H9 (cell line): Measurements from ENCODE around the gene P3R3URF. TPM values are rescaled to one million over a fixed set of nuclear protein-coding genes. Genes with fewer than 3 reads are reported as not detected.
A peak's percentile ranks its signal among the peaks of the same experiment; 100 is the strongest.
"Not testable (repeated sequence)": the region's sequence is repeated elsewhere in the genome, so short reads cannot be mapped to it uniquely, and the experiment has no call there.

Experiments used
- DNase-seq: peaks from one replicate; pipeline ENCODE4 v3.0.0-alpha.2; 2017
- H2AFZ ChIP-seq: one replicate; pipeline ENCODE4 v1.6.1; 2013; ENCODE audit warnings: mild to moderate bottlenecking, low read length, control low read depth, moderate library complexity
- H2AK5ac ChIP-seq: 2 replicates; pipeline ENCODE4 v1.6.1; 2013; ENCODE audit warnings: low read length, control low read depth, mixed read lengths; ENCODE audit not compliant: insufficient read length
- H2BK120ac ChIP-seq: one replicate; pipeline ENCODE4 v1.6.1; 2013; ENCODE audit warnings: low read depth, mild to moderate bottlenecking, low read length, control low read depth, inconsistent platforms; ENCODE audit not compliant: poor library complexity, severe bottlenecking
- H2BK12ac ChIP-seq: 2 replicates; pipeline ENCODE4 v1.6.1; 2013; ENCODE audit warnings: low read length, control low read depth, mixed read lengths, low read depth; ENCODE audit not compliant: insufficient read length
- H2BK15ac ChIP-seq: 2 replicates; pipeline ENCODE4 v1.6.1; 2013; ENCODE audit warnings: low read depth, low read length, control low read depth
- H2BK20ac ChIP-seq: one replicate; pipeline ENCODE4 v1.6.1; 2013; ENCODE audit warnings: low read depth, mild to moderate bottlenecking, low read length, control low read depth, inconsistent platforms; ENCODE audit not compliant: poor library complexity, severe bottlenecking
- H2BK5ac ChIP-seq: 2 replicates; pipeline ENCODE4 v1.6.1; 2013; ENCODE audit warnings: low read length, control low read depth, mixed read lengths; ENCODE audit not compliant: insufficient read length
- H3K14ac ChIP-seq: 2 replicates; pipeline ENCODE4 v1.6.1; 2013; ENCODE audit warnings: low read length, control low read depth; ENCODE audit not compliant: insufficient read depth
- H3K18ac ChIP-seq: 2 replicates; pipeline ENCODE4 v1.6.1; 2013; ENCODE audit warnings: low read depth, mild to moderate bottlenecking, mixed read lengths, low read length, control low read depth; ENCODE audit not compliant: insufficient read length
- H3K23ac ChIP-seq: 2 replicates; pipeline ENCODE4 v1.6.1; 2013; ENCODE audit warnings: low read length, control low read depth, mixed read lengths, low read depth; ENCODE audit not compliant: insufficient read length
- H3K23me2 ChIP-seq: 2 replicates; pipeline ENCODE4 v1.6.1; 2013; ENCODE audit warnings: low read depth, mild to moderate bottlenecking, mixed read lengths, low read length, control low read depth; ENCODE audit not compliant: insufficient read length, poor library complexity, severe bottlenecking
- H3K27ac ChIP-seq: 2 replicates; pipeline ENCODE4 v1.5.1; 2013; ENCODE audit warnings: low read length, control low read depth, mixed read lengths, low read depth; ENCODE audit not compliant: insufficient read length
- H3K27me3 ChIP-seq: 2 replicates; pipeline ENCODE4 v1.6.1; 2013; ENCODE audit warnings: low read length, control low read depth, inconsistent platforms; ENCODE audit not compliant: insufficient read depth
- H3K4ac ChIP-seq: 2 replicates; pipeline ENCODE4 v1.6.1; 2013; ENCODE audit warnings: low read depth, mild to moderate bottlenecking, control low read depth, inconsistent platforms, low read length, moderate library complexity
- H3K4me1 ChIP-seq: 2 replicates; pipeline ENCODE4 v1.6.1; 2013; ENCODE audit warnings: low read length, control low read depth, inconsistent platforms; ENCODE audit not compliant: insufficient read depth
- H3K4me2 ChIP-seq: 2 replicates; pipeline ENCODE4 v1.6.1; 2013; ENCODE audit warnings: low read length, control low read depth, mixed read lengths; ENCODE audit not compliant: insufficient read length, insufficient read depth
- H3K56ac ChIP-seq: 2 replicates; pipeline ENCODE4 v1.6.1; 2013; ENCODE audit warnings: low read depth, mild to moderate bottlenecking, mixed read lengths, low read length, control low read depth; ENCODE audit not compliant: insufficient read length
- H3K79me1 ChIP-seq: 2 replicates; pipeline ENCODE4 v1.6.1; 2013; ENCODE audit warnings: low read depth, mild to moderate bottlenecking, moderate library complexity, low read length, control low read depth, inconsistent platforms; ENCODE audit not compliant: insufficient read depth, poor library complexity, severe bottlenecking
- H3K79me2 ChIP-seq: 2 replicates; pipeline ENCODE4 v1.6.1; 2013; ENCODE audit warnings: low read length, control low read depth, inconsistent platforms; ENCODE audit not compliant: insufficient read depth
- H3K9ac ChIP-seq: 2 replicates; pipeline ENCODE4 v1.6.1; 2013; ENCODE audit warnings: low read length, control low read depth, mixed read lengths; ENCODE audit not compliant: insufficient read length; ENCODE audit errors: extremely low read depth
- H3K9me3 ChIP-seq: one replicate; pipeline ENCODE4 v1.6.1; 2013; ENCODE audit warnings: low read depth, low read length, inconsistent platforms; ENCODE audit not compliant: control insufficient read depth
- H3T11ph ChIP-seq: one replicate; pipeline ENCODE4 v1.6.1; 2013; ENCODE audit warnings: mild to moderate bottlenecking, low read length, control low read depth, inconsistent platforms
- H4K20me1 ChIP-seq: one replicate; pipeline ENCODE4 v1.6.1; 2013; ENCODE audit not compliant: control insufficient read depth, insufficient read length, insufficient read depth
- H4K5ac ChIP-seq: 2 replicates; pipeline ENCODE4 v1.6.1; 2013; ENCODE audit warnings: low read depth, mild to moderate bottlenecking, mixed read lengths, low read length, control low read depth; ENCODE audit not compliant: insufficient read length
- H4K8ac ChIP-seq: replicated peaks from 2 replicates; pipeline ENCODE4 v1.6.1; 2013; ENCODE audit warnings: low read length, control low read depth, mixed read lengths, low read depth; ENCODE audit not compliant: insufficient read length
- H4K91ac ChIP-seq: 2 replicates; pipeline ENCODE4 v1.6.1; 2013; ENCODE audit warnings: low read depth, mild to moderate bottlenecking, moderate library complexity, mixed read lengths, low read length, control low read depth; ENCODE audit not compliant: insufficient read length
- H3K27ac Mint-ChIP-seq, 3 experiments: 2 replicates in 2 of 3; 3 replicates in 1 of 3; pipeline ENCODE4 v1.8.0; 2020 to 2021; ENCODE audit warnings: mixed read lengths in 3 of 3, mild to moderate bottlenecking in 1 of 3, moderate library complexity in 1 of 3
- H3K27me3 Mint-ChIP-seq: 2 replicates; pipeline ENCODE4 v1.8.0; 2021; ENCODE audit warnings: low read depth, mild to moderate bottlenecking, moderate library complexity, mixed read lengths
- H3K36me3 Mint-ChIP-seq, 3 experiments: 2 replicates in 2 of 3; 3 replicates in 1 of 3; pipeline ENCODE4 v1.8.0; 2020 to 2021; ENCODE audit warnings: low read depth in 3 of 3, mixed read lengths in 3 of 3; ENCODE audit not compliant: insufficient read depth in 1 of 3
- H3K4me1 Mint-ChIP-seq, 2 experiments: 2 replicates each; pipeline ENCODE4 v1.8.0; 2020; ENCODE audit warnings: mixed read lengths in 2 of 2
- H3K4me3 Mint-ChIP-seq, 2 experiments: 2 replicates in 1 of 2; 3 replicates in 1 of 2; pipeline ENCODE4 v1.8.0; 2020 to 2021; ENCODE audit warnings: mild to moderate bottlenecking in 2 of 2, mixed read lengths in 2 of 2, moderate library complexity in 1 of 2
- H3K9me3 Mint-ChIP-seq, 2 experiments: 2 replicates in 1 of 2; 3 replicates in 1 of 2; pipeline ENCODE4 v1.8.0; 2020; ENCODE audit warnings: mild to moderate bottlenecking in 2 of 2, mixed read lengths in 2 of 2, moderate library complexity in 1 of 2
- WGBS: extraction: QIAGEN DNeasy Blood & Tissue Kit; methylation state at CpG from one replicate; pipeline ENCODE4 v1.1.7; 2013; ENCODE audit warnings: missing lambda C conversion rate, low lambda C conversion rate, mixed read lengths; ENCODE audit not compliant: insufficient read length; ENCODE audit errors: extremely low coverage; 5-methylcytosine and 5-hydroxymethylcytosine counted together
- total RNA-seq: library from RNA; stranded (reverse); gene quantifications from 2 replicates; pipeline ENCODE4 v1.2.1, GENCODE V29; 2021
- TF ChIP-seq, protein P1 (sequence below): fragments of 200-600 bp; sonication (generic); conservative IDR thresholded peaks from 3 replicates; pipeline ENCODE4 v1.8.0; 2021; ENCODE audit warnings: antibody characterized with exemption, mild to moderate bottlenecking

The P3R3URF gene
- total RNA-seq, 1 experiment from 2014 or later, result not detected

DNA sequence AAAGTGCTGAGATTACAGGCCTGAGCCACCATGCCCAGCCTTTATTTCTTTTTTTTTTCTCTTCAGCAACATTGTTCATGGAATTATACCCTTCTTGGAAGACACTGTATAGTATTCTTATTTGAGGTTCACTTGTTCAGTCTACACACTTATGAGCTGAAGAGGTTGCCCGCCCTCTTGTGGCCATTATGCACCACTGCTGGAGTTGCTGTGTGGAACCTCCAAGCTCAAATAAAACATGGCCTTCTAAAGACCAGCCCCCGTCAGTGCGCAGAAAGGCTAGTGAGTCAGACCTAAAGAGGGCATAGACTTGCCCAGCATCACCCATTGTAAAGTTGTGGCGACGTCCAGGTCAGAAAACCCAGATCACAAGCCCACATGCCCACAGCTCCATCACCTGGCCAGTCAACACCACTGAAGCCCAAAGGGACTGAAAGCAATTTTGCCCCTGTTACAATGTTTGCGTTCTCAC is 47.2 kb upstream of the P3R3URF start:
- no peaks in the 10 kb centered on the region for H3K79me1 ChIP-seq
- no peaks in the 10 kb centered on the region for H4K20me1 ChIP-seq
- peak; percentile 77 for DNase-seq
- Mint-ChIP-seq H3K4me3 (no peak overlapping the region; a peak in 1 of 5 replicates), H3K27ac (peak overlapping the region in 2 of 3 experiments; percentile 65 to 67; a peak in 3 of 7 replicates), H3K9me3 (no peaks in the 10 kb centered on the region), H3K27me3 (no peaks in the 10 kb centered on the region), H3K4me1 (peaks cover 31 to 37% of the 10 kb centered on the region in 2 experiments), H3K36me3 (peaks cover 0 to 14% (median 13%) of the 10 kb centered on the region in 3 experiments; a peak in 3 of 7 replicates)
- H4K8ac ChIP-seq, result no peak overlapping the region
- no peak overlapping the region for H2BK12ac ChIP-seq
- no peak overlapping the region for H4K5ac ChIP-seq
- H2BK120ac ChIP-seq, result no peak overlapping the region
- H3K4ac ChIP-seq, result no peak overlapping the region
- TF ChIP-seq, protein P1, sequence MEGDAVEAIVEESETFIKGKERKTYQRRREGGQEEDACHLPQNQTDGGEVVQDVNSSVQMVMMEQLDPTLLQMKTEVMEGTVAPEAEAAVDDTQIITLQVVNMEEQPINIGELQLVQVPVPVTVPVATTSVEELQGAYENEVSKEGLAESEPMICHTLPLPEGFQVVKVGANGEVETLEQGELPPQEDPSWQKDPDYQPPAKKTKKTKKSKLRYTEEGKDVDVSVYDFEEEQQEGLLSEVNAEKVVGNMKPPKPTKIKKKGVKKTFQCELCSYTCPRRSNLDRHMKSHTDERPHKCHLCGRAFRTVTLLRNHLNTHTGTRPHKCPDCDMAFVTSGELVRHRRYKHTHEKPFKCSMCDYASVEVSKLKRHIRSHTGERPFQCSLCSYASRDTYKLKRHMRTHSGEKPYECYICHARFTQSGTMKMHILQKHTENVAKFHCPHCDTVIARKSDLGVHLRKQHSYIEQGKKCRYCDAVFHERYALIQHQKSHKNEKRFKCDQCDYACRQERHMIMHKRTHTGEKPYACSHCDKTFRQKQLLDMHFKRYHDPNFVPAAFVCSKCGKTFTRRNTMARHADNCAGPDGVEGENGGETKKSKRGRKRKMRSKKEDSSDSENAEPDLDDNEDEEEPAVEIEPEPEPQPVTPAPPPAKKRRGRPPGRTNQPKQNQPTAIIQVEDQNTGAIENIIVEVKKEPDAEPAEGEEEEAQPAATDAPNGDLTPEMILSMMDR, result peak; percentile 96
- no peak overlapping the region for H2BK20ac ChIP-seq
- no peak overlapping the region for H3K23ac ChIP-seq
- H3K56ac ChIP-seq, result no peak overlapping the region
- no peaks in the 10 kb centered on the region for H3K27me3 ChIP-seq
- H2AK5ac ChIP-seq, result no peak overlapping the region
- H3K4me2 ChIP-seq, result no peak overlapping the region
- WGBS, result no CpG with 5 or more reads among the region's 6 CpGs
- no peaks in the 10 kb centered on the region for H3K23me2 ChIP-seq
- H4K91ac ChIP-seq, result no peak overlapping the region
- H3K4me1 ChIP-seq, result no peaks in the 10 kb centered on the region; the same call in 1 of the 2 replicates
- H2BK5ac ChIP-seq, result no peak overlapping the region
- H3K9ac ChIP-seq, result no peak overlapping the region
- H2BK15ac ChIP-seq, result no peak overlapping the region
- H2AFZ ChIP-seq, result no peak overlapping the region
- H3K14ac ChIP-seq, result no peak overlapping the region
- H3K18ac ChIP-seq, result no peak overlapping the region
- no peaks in the 10 kb centered on the region for H3K79me2 ChIP-seq
- H3K9me3 ChIP-seq, result no peaks in the 10 kb centered on the region
- no peak overlapping the region for H3K27ac ChIP-seq
- H3T11ph ChIP-seq, result no peak overlapping the region

- not testable (repeated sequence) for H2BK15ac ChIP-seq, H3K9ac ChIP-seq, H3K56ac ChIP-seq, H3K4me3 Mint-ChIP-seq, H3K14ac ChIP-seq, H4K20me1 ChIP-seq, H3K4ac ChIP-seq, H3K27me3 Mint-ChIP-seq, H3K27ac ChIP-seq, H3K23me2 ChIP-seq, H3K79me2 ChIP-seq, H3K9me3 ChIP-seq, H4K8ac ChIP-seq, H3K27ac Mint-ChIP-seq, H3K79me1 ChIP-seq, H2AFZ ChIP-seq, DNase-seq, H4K5ac ChIP-seq, H2AK5ac ChIP-seq, H4K91ac ChIP-seq, H3T11ph ChIP-seq, H3K27me3 ChIP-seq, H2BK20ac ChIP-seq, H3K4me2 ChIP-seq, H3K18ac ChIP-seq, H2BK12ac ChIP-seq, H2BK120ac ChIP-seq, H2BK5ac ChIP-seq, H3K9me3 Mint-ChIP-seq, H3K4me1 ChIP-seq, H3K23ac ChIP-seq
- Mint-ChIP-seq H3K36me3 (peaks cover 0 to 14% (median 13%) of the 10 kb centered on the region in 3 experiments; a peak in 3 of 7 replicates), H3K4me1 (peaks cover 31 to 37% of the 10 kb centered on the region in 2 experiments)
- WGBS, result no CpG with 5 or more reads among the region's 11 CpGs
These were observed 46.8 kb upstream of the P3R3URF start for GRCh38 chr1:46223055-46223454.
